HG03565 (cell line): ENCODE measurements around the gene TPST2.

ENCODE experiments used
- ATAC-seq: cut with Tn5 transposase; IDR thresholded peaks from one replicate; pipeline ENCODE4 v1.9.1; 2021; ENCODE audit warnings: mild to moderate bottlenecking, moderate library complexity; ENCODE audit not compliant: unreplicated experiment

Gene TPST2

DNA sequence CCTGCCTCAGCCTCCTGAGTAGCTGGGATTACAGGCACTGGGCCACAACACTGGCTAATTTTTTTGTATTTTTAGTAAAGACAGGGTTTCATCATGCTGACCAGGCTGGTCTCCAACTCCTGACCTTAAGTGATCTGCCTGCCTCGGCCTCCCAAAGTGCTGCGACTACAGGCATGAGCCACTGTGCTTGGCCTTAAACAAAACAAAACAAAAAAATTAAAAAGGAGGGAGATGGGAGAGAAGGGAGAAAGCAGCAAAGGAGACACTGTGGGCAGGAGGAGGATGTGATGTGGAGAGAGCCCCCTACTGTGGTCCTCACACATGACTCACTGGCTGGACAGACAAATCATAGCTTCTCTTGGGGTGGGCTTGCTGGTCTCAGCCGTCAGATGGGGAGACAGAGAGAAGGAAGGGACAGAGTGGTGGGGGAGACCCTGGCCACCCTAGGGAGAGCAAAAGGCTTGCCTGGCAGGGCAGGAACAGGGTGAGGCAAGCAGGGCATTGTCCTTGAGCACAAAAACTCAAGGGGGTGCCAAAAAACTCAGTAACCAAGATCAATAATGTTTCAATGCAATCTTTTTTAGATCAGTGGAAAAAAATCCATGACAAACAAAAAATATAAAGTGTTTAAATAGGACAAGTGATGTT, 31.6 kb downstream of the TPST2 start:
- ATAC-seq, result no peak

- no peak for ATAC-seq
These were observed 33.0 kb downstream of the TPST2 start for GRCh38 chr22:26556904-26557303.

- no peak for ATAC-seq
These were observed 34.5 kb downstream of the TPST2 start for GRCh38 chr22:26555478-26555877.

GRCh38 chr22:26554956-26555355, 35.0 kb downstream of the TPST2 start:
- no peak for ATAC-seq

- ATAC-seq, result no peak
These were observed 36.7 kb downstream of the TPST2 start for GRCh38 chr22:26553056-26553752.

GRCh38 chr22:26552466-26552865, 37.5 kb downstream of the TPST2 start:
- no peak for ATAC-seq

DNA sequence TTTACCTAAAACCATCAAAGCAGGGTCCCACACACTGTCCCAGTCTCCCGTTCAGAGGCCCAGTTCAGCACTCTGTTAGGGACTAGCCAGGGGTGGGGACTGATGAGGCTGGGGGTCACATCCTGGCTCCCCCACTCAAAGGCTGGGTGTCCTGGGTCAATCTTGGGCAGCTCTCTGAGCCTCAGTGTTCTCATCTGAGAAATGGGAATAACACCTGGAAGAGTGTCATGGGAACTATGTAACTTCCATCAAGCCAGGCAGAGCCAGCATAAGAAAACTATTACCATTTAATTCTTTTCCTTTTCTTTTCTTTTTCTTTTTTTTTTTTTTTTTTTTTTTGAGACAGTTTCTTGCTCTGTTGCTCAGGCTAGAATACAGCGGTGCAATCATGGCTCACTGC, 38.4 kb downstream of the TPST2 start:
- ATAC-seq, result no peak

DNA sequence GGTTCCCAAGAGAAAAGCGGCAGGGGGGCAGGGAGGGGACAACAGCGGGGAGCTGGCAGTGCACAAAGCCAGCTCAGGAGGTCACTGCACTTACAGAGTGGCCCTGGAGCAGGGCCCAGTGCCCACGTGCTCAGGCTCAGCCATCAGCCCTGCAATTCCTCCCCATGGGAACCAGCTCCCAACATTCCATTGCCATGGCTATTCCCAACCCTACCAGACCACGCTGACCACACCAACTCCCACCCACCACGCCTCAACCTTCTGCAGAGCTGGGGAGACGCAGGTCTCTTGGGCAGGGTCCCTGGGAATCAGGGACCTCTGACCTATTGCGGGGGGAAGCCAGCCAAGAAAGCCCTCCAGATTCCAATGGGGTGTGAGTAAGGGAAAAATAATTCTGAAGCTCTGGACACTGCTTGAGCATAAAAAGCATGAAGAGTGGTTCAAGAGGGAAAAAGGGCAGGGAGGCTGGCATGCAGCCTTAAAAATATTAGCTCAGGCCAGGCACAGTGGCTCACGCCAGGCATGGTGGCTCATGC, 39.4 kb downstream of the TPST2 start:
- no peak for ATAC-seq

DNA sequence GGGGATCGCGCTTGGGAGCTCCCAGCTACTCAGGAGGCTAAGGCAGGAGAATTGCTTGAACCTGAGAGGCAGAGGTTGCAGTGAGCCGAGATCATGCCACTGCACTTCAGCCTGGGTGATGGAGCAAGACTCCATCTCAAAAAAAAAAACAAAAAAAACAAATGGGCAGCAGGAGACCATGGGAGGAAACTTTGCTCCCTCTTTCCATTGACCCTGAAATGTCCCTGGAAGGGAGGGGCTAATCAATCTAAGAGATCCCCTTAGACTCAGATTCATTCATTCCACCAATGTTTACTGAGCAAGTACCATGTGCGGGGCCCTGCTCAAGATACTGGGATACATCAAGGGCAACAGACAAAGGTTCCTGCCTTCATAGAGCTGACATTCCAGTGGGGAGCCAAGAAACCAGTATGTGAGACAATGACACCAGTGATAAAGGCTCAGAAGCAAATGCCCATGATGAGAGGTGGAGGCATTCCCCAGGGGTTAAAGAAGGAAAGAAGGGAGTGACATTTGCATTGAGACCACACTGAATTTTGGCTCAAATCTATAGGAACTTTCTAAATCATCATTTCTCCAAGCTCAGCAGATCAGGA, 39.9 kb downstream of the TPST2 start:
- ATAC-seq, result no peak

DNA sequence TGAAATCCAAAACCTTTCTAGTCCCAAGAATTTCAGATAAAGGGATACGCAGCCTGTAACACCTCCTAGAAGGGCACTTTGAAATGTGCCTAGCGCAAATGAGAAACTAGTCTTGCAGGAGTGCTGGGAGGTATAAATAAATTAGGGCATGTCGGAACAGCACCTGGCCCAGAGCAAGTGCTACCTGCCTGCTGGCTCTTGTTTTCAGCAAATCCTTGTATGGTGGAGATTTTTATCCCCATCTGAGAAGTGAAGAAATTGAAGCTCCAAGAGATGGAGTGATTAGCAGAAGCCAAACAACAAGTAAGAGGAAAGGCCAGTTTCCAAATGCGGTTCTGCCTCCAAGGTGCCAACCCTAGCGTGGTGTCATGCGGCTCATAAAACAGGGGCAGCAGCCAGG, 40.9 kb downstream of the TPST2 start:
- no peak for ATAC-seq

GRCh38 chr22:26548303-26548702, 41.6 kb downstream of the TPST2 start:
- ATAC-seq, result no peak

DNA sequence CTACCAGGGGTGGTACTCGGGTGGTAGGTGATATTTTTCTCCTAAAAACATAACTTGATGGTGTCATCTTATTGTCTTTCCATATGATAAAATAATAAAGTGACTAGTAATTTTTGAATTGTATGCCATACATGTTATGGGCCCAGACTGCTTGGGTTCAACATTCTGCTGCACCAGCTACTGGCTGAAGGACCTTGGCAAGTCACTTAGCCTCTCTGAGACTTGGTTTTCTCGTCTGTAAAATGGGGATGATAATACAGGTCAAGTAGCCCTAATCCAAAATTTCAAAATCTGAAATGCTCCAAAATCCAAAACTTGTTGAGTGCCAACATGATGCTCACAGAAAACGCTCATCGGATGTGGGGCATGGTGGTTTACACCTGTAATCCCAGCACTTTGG, 42.1 kb downstream of the TPST2 start:
- ATAC-seq, result no peak

- ATAC-seq, result no peak
These were observed 42.5 kb downstream of the TPST2 start for GRCh38 chr22:26547426-26547825.

GRCh38 chr22:26546282-26546681, 43.6 kb downstream of the TPST2 start:
- no peak for ATAC-seq

DNA sequence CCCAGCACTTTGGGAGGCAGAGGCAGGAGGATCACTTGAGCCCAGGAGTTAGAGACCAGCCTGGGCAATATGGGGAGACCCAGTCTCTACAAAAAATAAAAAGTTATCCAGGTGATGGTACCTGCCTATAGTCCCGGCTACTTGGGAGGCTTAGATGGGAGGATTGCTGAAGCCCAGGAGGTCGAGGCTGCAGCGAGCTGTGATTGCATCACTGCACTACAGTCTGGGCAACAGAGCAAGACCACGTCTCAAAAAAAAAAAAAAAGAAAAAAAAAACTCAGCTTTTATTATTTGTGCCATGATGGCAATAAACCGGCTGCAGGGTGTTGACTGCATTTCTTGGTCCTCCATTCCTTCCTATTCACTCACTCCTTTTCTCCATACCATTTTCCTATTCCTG, 44.1 kb downstream of the TPST2 start:
- no peak for ATAC-seq

GRCh38 chr22:26545385-26545784, 44.5 kb downstream of the TPST2 start:
- no peak for ATAC-seq

GRCh38 chr22:26544489-26544888, 45.4 kb downstream of the TPST2 start:
- ATAC-seq, result no peak

DNA sequence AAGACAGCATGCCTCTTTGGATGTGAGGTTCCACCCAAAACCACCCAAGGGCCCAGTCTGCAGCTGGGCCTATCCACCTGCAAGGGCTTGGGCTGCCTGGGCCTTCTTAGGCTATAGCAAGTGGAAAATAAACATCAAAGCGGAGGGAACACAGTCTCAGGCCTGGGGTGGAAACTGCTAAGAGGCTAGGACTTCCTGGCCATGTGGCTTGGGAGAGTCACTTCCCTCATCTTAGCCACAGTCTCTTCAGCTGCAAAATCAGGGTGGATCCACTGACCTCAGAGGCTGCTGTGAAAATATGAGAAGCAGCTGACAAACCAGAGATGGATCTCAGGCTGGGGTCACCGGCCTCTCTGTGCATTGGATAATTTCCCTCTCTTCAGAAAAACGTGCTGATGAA, 47.1 kb downstream of the TPST2 start:
- ATAC-seq, result no peak

- ATAC-seq, result no peak
These were observed 48.6 kb downstream of the TPST2 start for GRCh38 chr22:26541167-26541819.

DNA sequence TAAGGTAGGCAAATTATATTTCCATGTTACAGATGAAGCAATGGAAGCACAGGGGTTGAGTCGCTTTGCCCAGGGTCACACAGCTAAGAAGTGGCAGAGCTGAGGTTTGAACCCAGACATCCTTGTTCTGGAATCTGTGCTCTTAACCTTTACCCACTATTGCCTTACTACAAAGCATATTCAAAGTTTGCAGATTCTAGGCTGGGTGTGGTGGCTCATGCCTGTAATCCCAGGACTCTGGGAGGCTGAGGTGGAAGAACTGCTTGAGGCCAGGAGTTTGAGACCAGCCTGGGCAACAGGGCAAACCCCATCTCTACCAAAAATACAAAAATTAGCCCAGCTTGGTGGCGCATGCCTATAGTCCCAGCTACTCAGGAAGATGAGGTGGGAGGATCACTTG, 49.8 kb downstream of the TPST2 start:
- ATAC-seq, result no peak

DNA sequence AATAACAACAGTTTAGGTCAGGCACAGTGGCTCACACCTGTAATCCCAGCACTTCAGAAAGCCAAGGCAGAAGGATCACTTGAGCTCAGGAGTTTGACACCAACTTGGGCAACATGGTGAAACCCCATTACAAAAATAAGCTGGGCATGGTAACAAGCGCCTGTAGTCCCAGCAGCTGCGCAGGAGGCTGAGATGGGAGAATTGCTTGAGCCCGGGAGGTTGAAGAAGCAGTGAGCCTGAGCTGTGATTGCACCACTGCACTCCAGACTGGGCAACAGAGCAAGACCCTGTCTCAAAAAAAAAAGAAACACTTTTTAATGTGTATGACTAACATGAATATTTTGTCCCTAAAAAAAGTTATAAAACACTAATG, 53.2 kb downstream of the TPST2 start:
- ATAC-seq, result no peak
